H9 (cell line): ENCODE data around the gene KREMEN1. TPM values are rescaled to one million over a fixed set of nuclear protein-coding genes. Genes with fewer than 3 reads are reported as not detected.

Experiments used
- DNase-seq: peaks from one replicate; pipeline ENCODE4 v3.0.0-alpha.2; 2017
- H2AFZ ChIP-seq: one replicate; pipeline ENCODE4 v1.6.1; 2013; ENCODE audit warnings: mild to moderate bottlenecking, low read length, control low read depth, moderate library complexity
- H2AK5ac ChIP-seq: 2 replicates; pipeline ENCODE4 v1.6.1; 2013; ENCODE audit warnings: low read length, control low read depth, mixed read lengths; ENCODE audit not compliant: insufficient read length
- H2BK120ac ChIP-seq: one replicate; pipeline ENCODE4 v1.6.1; 2013; ENCODE audit warnings: low read depth, mild to moderate bottlenecking, low read length, control low read depth, inconsistent platforms; ENCODE audit not compliant: poor library complexity, severe bottlenecking
- H2BK12ac ChIP-seq: 2 replicates; pipeline ENCODE4 v1.6.1; 2013; ENCODE audit warnings: low read length, control low read depth, mixed read lengths, low read depth; ENCODE audit not compliant: insufficient read length
- H2BK15ac ChIP-seq: 2 replicates; pipeline ENCODE4 v1.6.1; 2013; ENCODE audit warnings: low read depth, low read length, control low read depth
- H2BK20ac ChIP-seq: one replicate; pipeline ENCODE4 v1.6.1; 2013; ENCODE audit warnings: low read depth, mild to moderate bottlenecking, low read length, control low read depth, inconsistent platforms; ENCODE audit not compliant: poor library complexity, severe bottlenecking
- H2BK5ac ChIP-seq: 2 replicates; pipeline ENCODE4 v1.6.1; 2013; ENCODE audit warnings: low read length, control low read depth, mixed read lengths; ENCODE audit not compliant: insufficient read length
- H3K14ac ChIP-seq: 2 replicates; pipeline ENCODE4 v1.6.1; 2013; ENCODE audit warnings: low read length, control low read depth; ENCODE audit not compliant: insufficient read depth
- H3K18ac ChIP-seq: 2 replicates; pipeline ENCODE4 v1.6.1; 2013; ENCODE audit warnings: low read depth, mild to moderate bottlenecking, mixed read lengths, low read length, control low read depth; ENCODE audit not compliant: insufficient read length
- H3K23ac ChIP-seq: 2 replicates; pipeline ENCODE4 v1.6.1; 2013; ENCODE audit warnings: low read length, control low read depth, mixed read lengths, low read depth; ENCODE audit not compliant: insufficient read length
- H3K23me2 ChIP-seq: 2 replicates; pipeline ENCODE4 v1.6.1; 2013; ENCODE audit warnings: low read depth, mild to moderate bottlenecking, mixed read lengths, low read length, control low read depth; ENCODE audit not compliant: insufficient read length, poor library complexity, severe bottlenecking
- H3K27ac ChIP-seq: 2 replicates; pipeline ENCODE4 v1.5.1; 2013; ENCODE audit warnings: low read length, control low read depth, mixed read lengths, low read depth; ENCODE audit not compliant: insufficient read length
- H3K27me3 ChIP-seq: 2 replicates; pipeline ENCODE4 v1.6.1; 2013; ENCODE audit warnings: low read length, control low read depth, inconsistent platforms; ENCODE audit not compliant: insufficient read depth
- H3K4ac ChIP-seq: 2 replicates; pipeline ENCODE4 v1.6.1; 2013; ENCODE audit warnings: low read depth, mild to moderate bottlenecking, control low read depth, inconsistent platforms, low read length, moderate library complexity
- H3K4me1 ChIP-seq: 2 replicates; pipeline ENCODE4 v1.6.1; 2013; ENCODE audit warnings: low read length, control low read depth, inconsistent platforms; ENCODE audit not compliant: insufficient read depth
- H3K4me2 ChIP-seq: 2 replicates; pipeline ENCODE4 v1.6.1; 2013; ENCODE audit warnings: low read length, control low read depth, mixed read lengths; ENCODE audit not compliant: insufficient read length, insufficient read depth
- H3K56ac ChIP-seq: 2 replicates; pipeline ENCODE4 v1.6.1; 2013; ENCODE audit warnings: low read depth, mild to moderate bottlenecking, mixed read lengths, low read length, control low read depth; ENCODE audit not compliant: insufficient read length
- H3K79me1 ChIP-seq: 2 replicates; pipeline ENCODE4 v1.6.1; 2013; ENCODE audit warnings: low read depth, mild to moderate bottlenecking, moderate library complexity, low read length, control low read depth, inconsistent platforms; ENCODE audit not compliant: insufficient read depth, poor library complexity, severe bottlenecking
- H3K79me2 ChIP-seq: 2 replicates; pipeline ENCODE4 v1.6.1; 2013; ENCODE audit warnings: low read length, control low read depth, inconsistent platforms; ENCODE audit not compliant: insufficient read depth
- H3K9ac ChIP-seq: 2 replicates; pipeline ENCODE4 v1.6.1; 2013; ENCODE audit warnings: low read length, control low read depth, mixed read lengths; ENCODE audit not compliant: insufficient read length; ENCODE audit errors: extremely low read depth
- H3K9me3 ChIP-seq: one replicate; pipeline ENCODE4 v1.6.1; 2013; ENCODE audit warnings: low read depth, low read length, inconsistent platforms; ENCODE audit not compliant: control insufficient read depth
- H3T11ph ChIP-seq: one replicate; pipeline ENCODE4 v1.6.1; 2013; ENCODE audit warnings: mild to moderate bottlenecking, low read length, control low read depth, inconsistent platforms
- H4K20me1 ChIP-seq: one replicate; pipeline ENCODE4 v1.6.1; 2013; ENCODE audit not compliant: control insufficient read depth, insufficient read length, insufficient read depth
- H4K5ac ChIP-seq: 2 replicates; pipeline ENCODE4 v1.6.1; 2013; ENCODE audit warnings: low read depth, mild to moderate bottlenecking, mixed read lengths, low read length, control low read depth; ENCODE audit not compliant: insufficient read length
- H4K8ac ChIP-seq: replicated peaks from 2 replicates; pipeline ENCODE4 v1.6.1; 2013; ENCODE audit warnings: low read length, control low read depth, mixed read lengths, low read depth; ENCODE audit not compliant: insufficient read length
- H4K91ac ChIP-seq: 2 replicates; pipeline ENCODE4 v1.6.1; 2013; ENCODE audit warnings: low read depth, mild to moderate bottlenecking, moderate library complexity, mixed read lengths, low read length, control low read depth; ENCODE audit not compliant: insufficient read length
- H3K27ac Mint-ChIP-seq, 3 experiments: 2 replicates in 2 of 3; 3 replicates in 1 of 3; pipeline ENCODE4 v1.8.0; 2020 to 2021; ENCODE audit warnings: mixed read lengths in 3 of 3, mild to moderate bottlenecking in 1 of 3, moderate library complexity in 1 of 3
- H3K27me3 Mint-ChIP-seq: 2 replicates; pipeline ENCODE4 v1.8.0; 2021; ENCODE audit warnings: low read depth, mild to moderate bottlenecking, moderate library complexity, mixed read lengths
- H3K36me3 Mint-ChIP-seq, 3 experiments: 2 replicates in 2 of 3; 3 replicates in 1 of 3; pipeline ENCODE4 v1.8.0; 2020 to 2021; ENCODE audit warnings: low read depth in 3 of 3, mixed read lengths in 3 of 3; ENCODE audit not compliant: insufficient read depth in 1 of 3
- H3K4me1 Mint-ChIP-seq, 2 experiments: 2 replicates each; pipeline ENCODE4 v1.8.0; 2020; ENCODE audit warnings: mixed read lengths in 2 of 2
- H3K4me3 Mint-ChIP-seq, 2 experiments: 2 replicates in 1 of 2; 3 replicates in 1 of 2; pipeline ENCODE4 v1.8.0; 2020 to 2021; ENCODE audit warnings: mild to moderate bottlenecking in 2 of 2, mixed read lengths in 2 of 2, moderate library complexity in 1 of 2
- H3K9me3 Mint-ChIP-seq, 2 experiments: 2 replicates in 1 of 2; 3 replicates in 1 of 2; pipeline ENCODE4 v1.8.0; 2020; ENCODE audit warnings: mild to moderate bottlenecking in 2 of 2, mixed read lengths in 2 of 2, moderate library complexity in 1 of 2
- CTCF ChIP-seq: fragments of 200-600 bp; sonication (generic); conservative IDR thresholded peaks from 3 replicates; pipeline ENCODE4 v1.8.0; 2021; ENCODE audit warnings: antibody characterized with exemption, mild to moderate bottlenecking
- WGBS: extraction: QIAGEN DNeasy Blood & Tissue Kit; methylation state at CpG from one replicate; pipeline ENCODE4 v1.1.7; 2013; ENCODE audit warnings: missing lambda C conversion rate, low lambda C conversion rate, mixed read lengths; ENCODE audit not compliant: insufficient read length; ENCODE audit errors: extremely low coverage; 5-methylcytosine and 5-hydroxymethylcytosine counted together
- total RNA-seq: library from RNA; stranded (reverse); gene quantifications from 2 replicates; pipeline ENCODE4 v1.2.1, GENCODE V29; 2021

KREMEN1 gene
- total RNA-seq, 1 experiment from 2014 or later = 2.4 TPM

DNA sequence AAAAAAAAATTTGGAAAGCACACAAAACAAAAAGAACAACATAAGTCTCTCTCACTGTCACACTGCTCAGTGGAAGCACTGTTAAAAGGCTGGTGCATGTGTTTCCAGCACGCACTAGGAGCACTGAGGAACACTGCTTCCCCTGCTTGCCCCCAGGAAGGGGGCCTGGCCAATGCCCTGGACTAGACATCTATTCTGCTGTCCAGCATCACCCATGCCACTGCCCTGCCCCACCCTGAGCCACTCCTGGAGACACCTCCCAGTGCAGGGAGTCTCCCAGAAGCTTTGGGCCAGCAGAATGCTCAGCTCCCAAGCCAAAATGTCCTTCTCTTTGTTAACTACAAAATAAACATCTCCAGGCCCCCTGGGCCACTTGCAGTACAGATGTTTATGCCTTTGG is 83.1 kb downstream of the KREMEN1 start:
- Histone ChIP-seq H4K8ac (no peak overlapping the region), H2BK20ac (no peak overlapping the region), H3K23ac (no peak overlapping the region), H3K27ac (no peak overlapping the region), H2BK12ac (no peak overlapping the region), H3K79me2 (no peaks in the 10 kb centered on the region), H2AK5ac (no peak overlapping the region), H3K9ac (no peak overlapping the region), H4K91ac (no peak overlapping the region), H3K4me1 (peaks cover 8% of the 10 kb centered on the region; the same call in 1 of the 2 replicates), H3K18ac (no peak overlapping the region), H4K20me1 (no peaks in the 10 kb centered on the region), H3K23me2 (no peaks in the 10 kb centered on the region), H3K14ac (no peak overlapping the region), H3K56ac (no peak overlapping the region), H3K27me3 (no peaks in the 10 kb centered on the region), H3K4ac (no peak overlapping the region), H2BK5ac (no peak overlapping the region), H2BK15ac (no peak overlapping the region), H2AFZ (no peak overlapping the region), H3K79me1 (no peaks in the 10 kb centered on the region), H3K9me3 (no peaks in the 10 kb centered on the region), H3T11ph (no peak overlapping the region), H2BK120ac (no peak overlapping the region), H3K4me2 (no peak overlapping the region), H4K5ac (no peak overlapping the region)
- no CpG with 5 or more reads among the region's 1 CpG for WGBS
- Mint-ChIP-seq H3K4me1 (peaks cover 35 to 53% of the 10 kb centered on the region in 2 experiments), H3K27me3 (peaks cover 17% of the 10 kb centered on the region), H3K27ac (no peak overlapping the region), H3K9me3 (no peaks in the 10 kb centered on the region; a peak in 1 of 5 replicates), H3K4me3 (no peak overlapping the region), H3K36me3 (no peaks in the 10 kb centered on the region)
- DNase-seq = no peak
- no peak for TF ChIP-seq CTCF
